ENCODE data around the gene TNIP2.
A peak's percentile ranks its signal among the peaks of the same experiment; 100 is the strongest.

Gene TNIP2

GRCh38 chr4:2755821-2756690, at the start of gene TNIP2:
TSS of gene TNIP2 (minus strand) at chr4:2756336. CDS start at chr4:2756289, 47 bp downstream.
- peak; percentile 68 for DNase-seq (ENCODE audit: low read depth in 2 of 2)

- DNase-seq (ENCODE audit: low read depth in 2 of 2): no peak
These were observed 48.9 kb upstream of the TNIP2 start for GRCh38 chr4:2804973-2805501.

GRCh38 chr4:2804449-2804972, 48.4 kb upstream of the TNIP2 start:
- DNase-seq (ENCODE audit: low read depth in 2 of 2): no peak

- no peak for DNase-seq (ENCODE audit: low read depth in 2 of 2)
These were observed 47.7 kb upstream of the TNIP2 start for GRCh38 chr4:2803624-2804448.

- DNase-seq (ENCODE audit: low read depth in 2 of 2): no peak
These were observed 46.7 kb upstream of the TNIP2 start for GRCh38 chr4:2802618-2803531.

- DNase-seq (ENCODE audit: low read depth in 2 of 2): no peak
These were observed 44.8 kb upstream of the TNIP2 start for GRCh38 chr4:2800691-2801596.

- no peak for DNase-seq (ENCODE audit: low read depth in 2 of 2)
These were observed 44.0 kb upstream of the TNIP2 start for GRCh38 chr4:2799971-2800690.

- DNase-seq (ENCODE audit: low read depth in 2 of 2): no peak
These were observed 43.2 kb upstream of the TNIP2 start for GRCh38 chr4:2799224-2799911.

GRCh38 chr4:2798399-2799223, 42.5 kb upstream of the TNIP2 start:
- peak in 1 of 2 experiments; percentile 58 for DNase-seq (ENCODE audit: low read depth in 2 of 2)

GRCh38 chr4:2797545-2798305, 41.6 kb upstream of the TNIP2 start:
- peak in 1 of 2 experiments; percentile 46 for DNase-seq (ENCODE audit: low read depth in 2 of 2)

GRCh38 chr4:2796849-2797544, 40.9 kb upstream of the TNIP2 start:
- no peak for DNase-seq (ENCODE audit: low read depth in 2 of 2)

- no peak for DNase-seq (ENCODE audit: low read depth in 2 of 2)
These were observed 40.0 kb upstream of the TNIP2 start for GRCh38 chr4:2795893-2796848.

GRCh38 chr4:2795300-2795892, 39.3 kb upstream of the TNIP2 start:
- no peak for DNase-seq (ENCODE audit: low read depth in 2 of 2)

- no peak for DNase-seq (ENCODE audit: low read depth in 2 of 2)
These were observed 38.6 kb upstream of the TNIP2 start for GRCh38 chr4:2794486-2795299.

Measured in stimulated activated CD4-positive, alpha-beta T cell treated with anti-CD3 and anti-CD28 coated beads, Interleukin-12 subunit alpha, Interleukin-12 subunit beta, amount 100 ng/mL, for 24 hours (primary cell).